GM21723 (cell line): ENCODE measurements around the gene PLEKHO1.
"Not testable (repeated sequence)": the region's sequence is repeated elsewhere in the genome, so short reads cannot be mapped to it uniquely, and the experiment has no call there.

ENCODE experiments used
- ATAC-seq: cut with Tn5 transposase; IDR thresholded peaks from one replicate; pipeline ENCODE4 v1.9.1; 2021; ENCODE audit warnings: mild to moderate bottlenecking, moderate library complexity; ENCODE audit not compliant: unreplicated experiment

PLEKHO1 gene, protein sequence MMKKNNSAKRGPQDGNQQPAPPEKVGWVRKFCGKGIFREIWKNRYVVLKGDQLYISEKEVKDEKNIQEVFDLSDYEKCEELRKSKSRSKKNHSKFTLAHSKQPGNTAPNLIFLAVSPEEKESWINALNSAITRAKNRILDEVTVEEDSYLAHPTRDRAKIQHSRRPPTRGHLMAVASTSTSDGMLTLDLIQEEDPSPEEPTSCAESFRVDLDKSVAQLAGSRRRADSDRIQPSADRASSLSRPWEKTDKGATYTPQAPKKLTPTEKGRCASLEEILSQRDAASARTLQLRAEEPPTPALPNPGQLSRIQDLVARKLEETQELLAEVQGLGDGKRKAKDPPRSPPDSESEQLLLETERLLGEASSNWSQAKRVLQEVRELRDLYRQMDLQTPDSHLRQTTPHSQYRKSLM

DNA sequence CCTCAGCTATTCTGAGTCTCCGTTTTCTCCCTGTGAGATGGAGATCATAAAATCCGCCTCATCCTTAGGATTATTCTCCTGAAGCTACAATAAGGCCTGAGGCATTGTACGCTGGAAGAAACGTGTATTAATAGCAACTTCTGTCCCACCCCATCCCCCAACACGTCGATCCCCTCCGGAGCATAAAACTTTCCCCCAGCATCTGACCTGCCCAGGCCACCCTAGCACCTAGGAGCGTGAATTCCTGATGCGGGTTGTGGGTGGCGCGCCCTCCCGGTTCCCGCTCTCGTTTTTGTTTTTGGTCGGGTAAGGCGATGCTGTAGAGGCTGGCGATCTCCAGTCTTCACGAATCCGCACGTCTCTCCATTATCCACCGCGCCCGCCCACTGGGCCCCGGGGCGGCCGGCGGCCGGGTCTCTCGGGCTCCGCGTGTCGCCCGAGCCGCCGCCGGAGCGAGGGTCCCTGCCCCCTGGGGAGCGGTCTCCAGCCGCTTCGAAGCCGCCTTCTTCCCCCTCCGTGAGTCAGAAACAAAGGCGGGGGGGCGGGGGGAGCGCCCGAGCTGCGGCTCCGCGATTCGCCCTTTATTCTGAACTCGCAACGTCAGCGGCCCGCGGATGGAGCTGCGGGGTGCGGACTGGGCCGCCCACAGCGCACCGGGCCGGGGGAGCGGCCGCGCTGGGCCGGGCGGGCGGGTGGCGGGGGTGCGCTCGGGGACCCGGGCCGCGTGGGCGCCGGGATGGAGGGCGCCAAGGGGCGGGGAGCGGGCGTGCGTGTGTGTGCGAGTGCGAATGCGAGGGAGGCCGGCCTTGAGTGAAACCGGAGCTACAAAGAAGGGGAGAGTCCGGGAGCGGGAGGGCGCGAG lies at the start of gene PLEKHO1:
PLEKHO1 (plus strand) TSS at position 646 of the 862 bp plus-strand sequence. CDS start 342 bp downstream, outside the sequence.
- no peak for ATAC-seq

DNA sequence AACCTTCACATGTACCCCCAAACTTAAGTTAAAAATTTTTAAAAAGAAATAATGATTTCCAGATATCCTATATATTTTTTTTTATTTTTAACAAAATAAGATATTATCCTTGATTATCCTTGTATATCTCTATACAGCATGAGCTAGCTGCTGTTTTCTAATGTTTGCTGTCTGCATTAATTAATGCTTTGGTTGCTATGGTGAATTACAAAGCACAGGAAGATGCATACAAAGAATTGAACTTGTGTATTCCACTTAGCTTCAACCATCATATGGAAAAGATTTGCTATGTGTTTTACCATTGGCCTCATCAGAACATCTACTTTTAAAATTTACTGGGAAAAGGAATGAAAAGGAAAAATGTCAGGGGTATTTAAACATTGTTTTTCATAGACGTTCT lies 46.7 kb upstream of the PLEKHO1 start:
- ATAC-seq: no peak

DNA sequence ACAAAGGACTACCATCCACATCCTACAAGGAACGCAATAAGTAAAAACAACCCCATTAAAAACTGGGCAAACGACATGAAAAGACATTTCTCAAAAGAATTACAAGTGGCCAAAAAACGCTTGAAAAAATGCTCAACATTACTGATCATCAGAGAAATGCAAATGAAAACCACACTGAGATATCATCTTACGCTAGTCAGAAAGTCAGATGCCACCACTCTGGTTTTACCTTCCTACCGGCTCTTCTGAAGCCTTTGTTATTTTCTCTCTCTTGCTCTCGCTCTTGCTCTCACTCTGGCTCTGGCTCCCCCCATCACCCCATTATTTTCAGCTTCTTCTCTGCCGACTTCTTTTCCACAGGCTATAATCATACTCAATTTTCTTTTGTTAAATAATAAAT lies 43.4 kb upstream of the PLEKHO1 start:
- no peak for ATAC-seq

DNA sequence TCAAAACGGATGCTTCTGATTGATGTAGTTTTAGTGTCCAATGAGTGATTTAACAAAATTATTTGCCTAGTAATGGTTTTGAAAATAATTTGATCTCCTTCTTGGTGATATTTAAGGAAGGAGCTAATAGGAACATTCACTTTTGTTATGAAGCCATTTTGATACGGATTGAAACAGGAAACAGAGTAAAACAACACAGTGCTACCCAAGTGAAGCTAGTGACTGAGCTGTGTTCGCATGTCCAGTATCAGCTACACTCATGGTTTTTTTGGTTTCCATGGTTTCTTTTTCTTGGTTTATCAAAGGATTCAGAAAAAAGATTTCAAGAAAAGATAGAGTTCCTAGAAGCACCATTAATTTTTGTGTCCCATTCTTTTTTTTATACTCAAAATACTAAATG lies 40.1 kb upstream of the PLEKHO1 start:
- ATAC-seq: no peak

DNA sequence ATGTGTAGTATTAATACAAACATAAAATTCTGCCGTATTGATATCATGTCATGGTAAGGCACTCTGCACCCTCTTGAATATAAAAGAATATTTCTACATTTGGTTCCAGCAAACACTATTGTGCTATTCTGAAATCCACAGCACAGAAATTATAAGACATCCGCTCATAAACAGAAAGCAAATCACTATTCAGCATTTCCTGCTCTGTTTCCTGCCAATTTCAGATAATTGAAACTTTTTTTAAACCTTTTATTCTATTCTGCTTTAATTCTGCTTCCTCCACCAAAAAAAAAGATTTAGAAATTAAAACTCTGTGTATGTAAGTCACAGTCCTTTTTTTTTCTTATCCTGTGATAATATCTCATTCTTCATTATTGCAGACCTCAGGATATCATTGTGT lies 39.6 kb upstream of the PLEKHO1 start:
- no peak for ATAC-seq

DNA sequence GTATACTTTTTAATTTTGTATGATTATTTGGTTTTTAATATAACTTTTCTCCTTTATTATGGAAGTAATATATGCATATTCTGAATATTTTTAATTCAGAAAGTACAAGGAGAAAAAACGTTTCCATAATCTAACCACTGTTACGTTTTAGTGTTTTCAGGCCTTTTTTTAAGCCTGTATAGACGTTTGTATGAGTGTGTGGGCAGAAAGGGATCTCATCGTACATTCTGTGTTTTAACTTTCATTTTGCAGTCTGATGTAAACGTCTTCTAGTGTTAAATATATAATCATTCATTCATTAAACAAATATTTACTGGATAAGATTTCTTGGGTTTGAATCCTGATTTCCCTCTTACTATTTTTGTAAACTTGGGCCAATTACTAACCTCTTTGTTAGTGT lies 38.0 kb upstream of the PLEKHO1 start:
- ATAC-seq: no peak

DNA sequence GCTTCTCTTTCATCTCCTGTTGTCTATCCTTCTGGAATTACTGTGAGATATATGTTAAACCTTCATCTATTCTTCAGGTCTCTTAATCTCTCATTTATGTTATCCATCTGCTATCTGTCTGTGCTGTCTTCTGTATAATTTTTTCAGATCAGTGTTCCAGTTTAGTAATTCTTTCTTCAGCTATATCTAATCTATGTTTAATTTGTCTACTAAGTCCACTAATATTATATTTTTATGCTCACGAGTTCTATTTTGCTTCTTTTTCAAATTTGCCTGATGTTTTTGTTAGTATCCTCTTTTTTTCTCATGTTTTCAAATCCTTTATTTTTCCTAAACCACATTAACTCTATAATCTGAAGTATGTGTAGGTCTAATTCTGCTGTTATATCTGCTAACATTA lies 34.6 kb upstream of the PLEKHO1 start:
- no peak for ATAC-seq

DNA sequence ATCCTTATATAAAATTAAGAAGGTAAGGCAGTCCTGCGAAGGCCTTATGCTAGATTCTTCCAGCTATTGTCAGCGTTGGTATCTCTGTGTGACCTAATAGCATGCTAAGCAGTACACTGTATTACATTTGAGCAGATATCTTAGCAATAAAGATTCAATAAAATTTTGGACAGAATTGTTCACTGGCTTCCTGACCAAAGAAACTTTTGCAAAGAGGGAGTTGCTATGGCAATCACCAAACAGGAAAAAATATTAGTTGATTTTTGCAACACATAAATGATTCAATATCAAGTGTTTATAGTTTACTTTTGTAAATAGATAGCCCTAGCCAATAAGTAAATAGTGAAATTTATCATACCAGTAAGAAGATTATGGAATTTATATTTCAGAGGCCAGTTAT lies 31.0 kb upstream of the PLEKHO1 start:
- ATAC-seq: no peak

DNA sequence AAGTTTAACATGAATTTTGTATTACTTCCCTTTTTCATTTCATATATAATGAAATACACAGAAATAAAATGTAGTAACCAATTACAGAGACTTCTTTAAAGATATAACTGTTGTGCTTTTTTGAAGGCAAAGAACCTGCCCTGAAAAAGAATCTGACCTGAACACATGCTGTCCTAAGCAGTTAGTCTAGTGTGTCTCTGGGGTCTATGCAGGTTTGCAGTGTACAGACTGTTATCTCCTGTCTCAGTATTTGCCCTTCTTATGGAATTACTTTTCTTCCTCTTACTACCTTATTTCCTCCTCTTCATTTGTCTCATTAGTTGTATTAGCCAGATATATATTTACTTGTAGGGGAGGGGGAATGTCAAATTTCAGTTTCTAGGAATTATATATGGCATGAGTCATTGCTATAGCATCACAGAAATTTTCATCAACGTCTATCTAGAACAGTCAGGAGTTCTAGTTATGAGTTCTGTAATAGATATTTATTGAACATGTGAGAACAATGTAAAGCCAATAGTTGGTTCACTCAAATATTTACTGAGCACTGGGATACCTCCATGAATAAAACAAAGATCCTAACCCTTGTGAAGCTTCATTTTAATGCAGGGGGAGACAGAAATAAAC lies 28.4 kb upstream of the PLEKHO1 start:
- ATAC-seq: no peak

DNA sequence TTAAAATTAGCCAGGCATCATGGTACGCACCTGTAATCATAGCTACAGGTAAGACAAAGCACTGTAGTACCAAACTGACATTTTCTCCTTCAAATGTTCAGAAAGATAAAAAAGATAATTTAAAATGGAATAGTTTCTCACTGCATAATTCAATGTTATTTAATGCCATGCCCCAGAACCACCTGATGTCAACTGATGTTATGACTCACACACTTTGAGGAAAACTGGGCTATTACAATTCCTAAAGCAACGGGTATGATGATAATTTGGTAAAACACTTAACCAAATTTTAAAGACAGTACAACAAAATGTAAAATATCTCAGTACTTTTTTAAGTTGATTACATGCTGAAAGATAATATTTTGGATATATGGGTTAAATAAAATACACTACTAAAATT lies 22.9 kb upstream of the PLEKHO1 start:
- no peak for ATAC-seq

DNA sequence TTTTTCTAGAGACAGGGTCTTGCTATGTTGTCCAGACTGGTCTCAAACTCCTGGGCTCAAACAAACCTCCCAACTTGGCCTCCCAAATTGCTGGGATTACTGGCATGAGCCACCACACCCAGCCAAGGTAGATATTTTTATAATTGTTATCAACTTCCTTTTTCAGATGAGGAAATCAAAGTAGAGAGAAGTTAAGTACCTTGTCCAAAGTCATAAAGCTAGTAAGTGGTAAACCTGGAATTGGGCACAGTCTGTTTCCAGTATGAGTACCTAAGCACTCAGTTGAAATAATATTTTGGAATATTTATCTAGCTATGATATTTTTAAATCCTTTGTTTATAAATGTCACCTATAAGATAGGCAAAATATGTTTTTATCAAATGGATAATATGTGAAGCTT lies 22.3 kb upstream of the PLEKHO1 start:
- ATAC-seq: no peak

DNA sequence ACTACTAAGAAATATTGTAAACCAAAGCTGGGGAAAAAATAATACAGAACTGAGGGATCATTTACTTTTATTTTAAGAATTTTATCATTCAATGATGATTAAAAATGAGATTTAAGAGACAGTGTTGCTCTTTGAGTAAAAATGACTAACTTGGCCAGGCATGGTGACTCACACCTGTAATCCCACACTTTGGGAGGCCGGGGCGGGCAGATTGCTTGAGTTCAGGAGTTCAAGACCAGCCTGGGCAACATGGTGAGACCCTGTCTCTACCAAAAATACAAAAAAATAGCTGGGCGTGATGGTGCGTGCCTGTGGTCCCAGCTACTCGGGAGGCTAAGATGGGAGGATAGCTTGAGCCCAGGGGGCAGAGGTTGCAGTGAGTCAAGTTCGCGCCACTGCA lies 21.8 kb upstream of the PLEKHO1 start:
- no peak for ATAC-seq

DNA sequence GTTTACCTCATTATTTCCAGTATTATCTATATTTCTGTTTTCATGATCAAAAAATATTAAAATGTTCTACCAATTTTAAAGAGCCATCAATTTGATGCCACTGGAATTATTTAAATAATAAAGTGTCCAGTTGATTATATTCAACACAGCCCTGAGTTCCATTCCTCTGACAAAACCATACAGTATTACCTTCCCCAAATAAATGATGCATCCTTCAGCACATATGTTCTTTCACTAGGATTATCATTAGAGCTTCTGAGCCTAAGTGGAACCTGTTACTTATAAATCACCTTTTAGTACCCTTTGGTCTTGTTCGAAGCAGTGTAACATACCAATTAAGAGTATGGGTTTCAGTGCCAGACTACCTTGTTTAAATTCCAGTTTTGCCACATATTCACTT lies 17.3 kb upstream of the PLEKHO1 start:
- ATAC-seq: no peak

DNA sequence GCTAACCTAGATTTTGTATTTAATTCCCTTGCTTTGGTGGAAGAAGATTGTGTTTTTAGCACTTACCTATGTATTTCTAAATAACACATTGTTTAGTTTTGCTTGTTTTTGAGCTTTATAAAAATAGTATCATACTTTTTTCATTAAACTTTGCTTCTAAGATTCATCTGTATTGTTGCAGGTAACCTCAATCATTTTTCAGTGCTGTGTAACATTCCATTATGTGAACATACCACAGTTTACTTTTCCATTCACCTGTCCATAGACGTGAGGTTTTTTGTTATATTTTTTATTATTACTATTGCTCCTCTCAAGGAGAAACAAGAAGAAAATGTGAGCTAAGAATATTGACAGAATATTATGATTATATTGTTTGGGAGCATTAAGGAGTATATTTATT lies 15.2 kb upstream of the PLEKHO1 start:
- ATAC-seq: no peak

DNA sequence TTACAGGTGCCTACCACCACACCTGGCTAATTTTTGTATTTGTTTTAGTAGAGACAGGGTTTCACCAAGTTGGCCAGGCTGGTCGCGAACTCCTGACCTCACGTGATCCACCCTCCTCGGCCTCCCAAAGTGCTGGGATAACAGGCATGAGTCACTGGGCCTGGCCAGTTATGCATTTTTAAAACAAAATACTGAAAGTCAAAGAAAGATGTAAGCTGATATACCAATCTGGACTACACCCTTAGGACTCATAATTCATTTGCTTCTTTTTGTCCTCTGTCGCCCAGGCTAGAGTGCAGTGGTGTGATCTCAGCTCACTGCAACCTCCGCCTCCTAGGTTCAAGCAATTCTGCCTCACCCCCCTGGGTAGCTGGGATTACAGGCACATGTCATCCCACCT lies 14.3 kb upstream of the PLEKHO1 start:
- not testable (repeated sequence) for ATAC-seq

DNA sequence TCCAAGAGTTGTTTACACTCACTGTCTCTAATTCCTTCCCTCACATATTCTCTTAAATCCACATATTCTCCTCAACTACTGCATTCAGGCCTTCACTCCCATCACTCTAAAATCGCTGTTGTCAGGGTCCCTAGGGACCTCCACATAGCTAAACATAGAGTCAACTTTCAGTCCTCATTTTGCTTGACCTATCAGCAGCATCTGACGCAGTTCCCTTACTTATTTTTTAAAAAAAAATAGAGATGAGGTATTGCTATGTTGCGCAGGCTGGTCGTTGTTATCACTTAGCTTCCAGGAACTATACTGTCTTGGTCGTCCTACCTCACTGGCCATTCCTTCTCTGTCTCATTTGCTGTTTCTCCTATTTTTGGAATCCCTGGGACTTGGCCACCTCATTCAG lies 11.7 kb upstream of the PLEKHO1 start:
- no peak for ATAC-seq

DNA sequence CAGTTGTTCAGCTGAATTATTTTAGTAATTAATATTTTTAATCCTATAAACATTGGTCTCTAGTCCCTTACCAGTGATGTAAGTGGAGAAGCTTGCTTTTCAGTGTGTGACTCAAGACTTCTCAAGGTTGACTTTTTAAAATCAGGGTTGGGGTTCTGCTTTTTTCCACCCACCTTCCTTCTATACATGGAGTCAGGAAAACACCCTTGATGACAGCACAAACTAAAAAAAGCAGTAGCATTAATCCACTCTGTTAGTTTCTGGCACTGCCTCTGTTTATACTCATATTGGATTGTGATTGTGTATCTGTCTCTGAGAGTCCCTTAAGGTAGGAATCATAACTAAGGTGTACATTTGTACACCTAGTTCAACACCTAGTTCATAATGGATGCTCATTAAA lies 8.3 kb upstream of the PLEKHO1 start:
- no peak for ATAC-seq

DNA sequence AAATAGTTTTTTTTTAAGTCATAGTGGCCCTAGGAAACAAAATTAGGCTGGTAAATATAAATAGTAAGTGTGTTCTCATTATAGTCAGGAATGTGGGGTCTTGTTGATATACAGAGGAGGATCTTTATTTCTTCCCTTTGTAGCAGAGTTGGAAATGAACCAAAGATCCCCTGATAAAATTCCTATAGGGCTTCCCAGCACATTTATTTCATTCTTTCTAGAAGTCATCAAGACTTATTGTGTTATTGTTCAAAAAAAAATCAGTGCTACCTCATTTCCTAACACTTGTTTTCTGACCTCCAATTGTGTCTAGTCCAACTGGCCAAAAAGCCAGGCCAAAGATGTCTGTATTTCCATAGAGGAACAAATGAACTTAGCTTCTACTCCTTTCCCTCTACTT lies 7.6 kb upstream of the PLEKHO1 start:
- ATAC-seq: no peak

DNA sequence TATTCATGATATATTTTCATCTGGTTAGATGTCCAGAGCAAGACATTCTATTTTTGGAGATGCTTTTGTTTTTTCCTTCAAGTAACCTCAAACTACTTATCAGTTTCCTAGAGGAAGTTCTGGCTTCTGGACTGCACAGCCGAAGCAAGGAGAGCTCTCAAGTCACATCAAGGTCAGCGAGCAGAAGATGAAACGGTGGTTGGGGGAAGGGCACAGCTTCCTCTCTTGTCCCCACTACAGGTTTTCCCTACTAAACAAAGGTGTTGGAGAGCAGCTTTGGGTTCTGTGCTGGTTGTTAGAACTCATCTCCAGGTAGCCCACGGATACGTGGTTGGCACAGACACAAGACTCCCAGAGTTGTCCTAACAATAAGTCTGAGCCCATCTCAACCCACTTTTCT lies 5.1 kb upstream of the PLEKHO1 start:
- no peak for ATAC-seq

DNA sequence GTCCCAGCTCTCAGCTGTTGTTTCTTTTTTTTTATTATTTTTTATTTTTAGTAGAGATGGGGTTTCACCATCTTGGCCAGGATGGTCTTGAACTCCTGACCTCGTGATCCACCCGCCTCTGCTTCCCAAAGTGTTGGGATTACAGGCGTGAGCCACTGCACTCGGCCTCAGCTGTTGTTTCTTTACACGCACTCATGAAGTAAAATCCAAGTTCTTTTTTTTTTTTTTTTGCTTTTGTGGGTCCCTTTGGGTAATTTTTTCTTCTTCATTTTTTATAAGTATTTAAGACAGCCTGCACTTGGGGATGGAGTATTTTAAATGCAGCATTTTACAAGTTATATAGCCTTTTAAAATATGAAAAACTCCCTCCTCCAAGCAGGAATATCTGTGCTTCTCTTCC lies 3.7 kb upstream of the PLEKHO1 start:
- not testable (repeated sequence) for ATAC-seq

DNA sequence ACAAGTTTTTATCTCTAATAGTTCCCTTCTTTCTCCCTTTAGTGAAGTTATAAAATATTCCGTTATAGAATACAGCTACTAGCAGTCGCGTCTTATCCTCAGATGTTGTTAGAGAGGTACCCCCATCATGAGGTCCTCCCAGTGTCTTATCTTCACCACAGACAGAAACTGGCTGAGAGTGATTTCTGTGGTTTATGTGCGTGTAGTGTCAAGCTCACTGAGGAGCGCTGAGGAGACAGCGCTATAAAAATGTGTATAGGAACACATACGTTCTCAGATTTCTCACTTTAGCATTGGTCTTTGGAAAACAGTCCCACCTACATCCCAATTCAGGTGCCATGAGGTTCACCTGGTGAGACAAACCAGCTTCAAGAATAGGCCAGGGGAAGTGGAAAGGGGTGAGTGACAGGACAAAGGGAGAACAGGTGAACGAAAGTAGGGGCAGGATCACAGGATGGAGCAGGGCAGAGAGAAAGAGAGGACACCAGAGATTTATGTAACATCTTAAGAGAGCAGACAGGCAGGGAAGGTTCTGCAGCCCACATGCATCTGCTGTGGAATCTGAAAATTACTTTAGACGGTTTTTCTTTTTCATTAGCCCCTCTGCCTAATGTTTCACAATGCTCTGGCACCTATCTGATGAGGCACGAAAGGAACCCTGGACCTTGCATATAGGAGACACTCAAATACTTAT lies 2.7 kb upstream of the PLEKHO1 start:
- no peak for ATAC-seq
